Activated naive CD4-positive, alpha-beta T cell treated with Interleukin-2 at 50 U/mL for 16 hours (primary cell): ENCODE results near the gene MESD.

Source experiments
- DNase-seq: peaks from one replicate; pipeline ENCODE4 v3.0.0-alpha.2; 2020

The MESD gene

GRCh38 chr15:80989518-80990478 is at the start of gene MESD:
Gene MESD (minus strand): TSS chr15:80989819. CDS start chr15:80989791, 28 bp downstream.
- DNase-seq = peak; percentile 97

- no peak for DNase-seq
Measured at GRCh38 chr15:81038975-81039607, 49.5 kb upstream of the MESD start.

GRCh38 chr15:81037952-81038743 is 48.5 kb upstream of the MESD start:
- no peak for DNase-seq

GRCh38 chr15:81033508-81033907 is 43.9 kb upstream of the MESD start:
- DNase-seq = no peak

GRCh38 chr15:81032818-81033217 is 43.2 kb upstream of the MESD start:
- DNase-seq = no peak

GRCh38 chr15:81032355-81032754 is 42.7 kb upstream of the MESD start:
- no peak for DNase-seq

GRCh38 chr15:81031203-81031602 is 41.6 kb upstream of the MESD start:
- no peak for DNase-seq

GRCh38 chr15:81030301-81030750 is 40.7 kb upstream of the MESD start:
- no peak for DNase-seq

GRCh38 chr15:81029414-81030300 is 40.0 kb upstream of the MESD start:
- no peak for DNase-seq

- no peak for DNase-seq
Measured at GRCh38 chr15:81026836-81027599, 37.4 kb upstream of the MESD start.

- no peak for DNase-seq
Measured at GRCh38 chr15:81025721-81026370, 36.2 kb upstream of the MESD start.

GRCh38 chr15:81024936-81025335 is 35.3 kb upstream of the MESD start:
- no peak for DNase-seq

- DNase-seq = no peak
Measured at GRCh38 chr15:81024265-81024872, 34.8 kb upstream of the MESD start.

- DNase-seq = peak; percentile 19
Measured at GRCh38 chr15:81023483-81024264, 34.1 kb upstream of the MESD start.

- no peak for DNase-seq
Measured at GRCh38 chr15:81021321-81021720, 31.7 kb upstream of the MESD start.

- DNase-seq = no peak
Measured at GRCh38 chr15:81018197-81018596, 28.6 kb upstream of the MESD start.

- DNase-seq = no peak
Measured at GRCh38 chr15:81016489-81017068, 27.0 kb upstream of the MESD start.

GRCh38 chr15:81015621-81016488 is 26.2 kb upstream of the MESD start:
- no peak for DNase-seq
